Vagina (tissue), 2 donors: ENCODE measurements around the gene UROS. TPM values are rescaled to one million over a fixed set of nuclear protein-coding genes. Genes with fewer than 3 reads are reported as not detected.

ENCODE experiments used
- DNase-seq, 2 donors: peaks; one replicate each; pipeline ENCODE4 v3.0.0-alpha.2; 2017; ENCODE audit errors: extremely low spot score in 2 of 2
- H3K27ac ChIP-seq: fragments of 200-600 bp; sonication (generic); one replicate; pipeline ENCODE4 v1.5.1; 2019
- H3K27me3 ChIP-seq: fragments of 200-600 bp; sonication (generic); one replicate; pipeline ENCODE4 v1.5.1; 2019
- H3K36me3 ChIP-seq, 2 donors: fragments of 200-600 bp; sonication (generic); one replicate each; pipeline ENCODE4 v1.5.1; 2017 to 2019
- H3K4me1 ChIP-seq: fragments of 200-600 bp; sonication (generic); one replicate; pipeline ENCODE4 v1.5.1; 2019
- H3K4me3 ChIP-seq, 2 donors: fragments of 200-600 bp; sonication (generic); 1 replicate in 1 of 2; 2 replicates in 1 of 2; pipeline ENCODE4 v1.5.1; 2016 to 2019
- H3K9me3 ChIP-seq: fragments of 200-600 bp; sonication (generic); one replicate; pipeline ENCODE4 v1.5.1; 2019
- CTCF ChIP-seq, 3 experiments: fragments of 450-650 bp in 2 of 3; fragments of 200-600 bp in 1 of 3; sonication (generic) in 1 of 3; IDR thresholded peaks; one replicate each; pipeline ENCODE4 v1.5.1; 2017 to 2019; ENCODE audit warnings: antibody characterized with exemption in 3 of 3, mild to moderate bottlenecking in 2 of 3, moderate library complexity in 2 of 3
- POLR2A ChIP-seq, 2 donors: fragments of 450-650 bp; IDR thresholded peaks; one replicate each; pipeline ENCODE4 v1.6.1; 2017; ENCODE audit warnings: antibody characterized with exemption in 2 of 2, mild to moderate bottlenecking in 2 of 2, moderate library complexity in 2 of 2
- POLR2AphosphoS5 ChIP-seq, 2 donors: sonication (generic); formaldehyde crosslinking; IDR thresholded peaks; one replicate each; pipeline ENCODE4 v1.9.0; 2017; ENCODE audit warnings: antibody characterized with exemption in 2 of 2, mild to moderate bottlenecking in 2 of 2, low read depth in 1 of 2; ENCODE audit not compliant: insufficient read depth in 1 of 2
- intact Hi-C: fragments of 100-400 bp; cut with DNase I; formaldehyde crosslinking; loops from one replicate; pipeline ENCODE4 v1.15.1; 2023
- total RNA-seq: library from RNA; depleted of rRNA; stranded (reverse); fragments of >200 nt; gene quantifications from one replicate; pipeline ENCODE4 v1.2.3, GENCODE V29; 2016

The UROS gene
- 20.9 TPM for total RNA-seq

GRCh38 chr10:125822878-125823662 is at the start of gene UROS, which contains the start of gene BCCIP:
Gene UROS (minus strand): TSS chr10:125823258. CDS start chr10:125816499, 6,759 bp downstream.
Gene BCCIP (plus strand): TSS chr10:125823546. CDS start chr10:125823558, 12 bp downstream.
- DNase-seq, result peak in 1 of 2 donors; percentile 88
- TF ChIP-seq POLR2A (IDR thresholded peaks at IDR 0.05) (peak in 1 of 2 donors; percentile 51), POLR2AphosphoS5 (IDR thresholded peaks at IDR 0.05; ENCODE audit: insufficient read depth in 1 of 2, low read depth in 1 of 2) (peak; percentile 94), CTCF (IDR thresholded peaks at IDR 0.05) (peak in 1 of 3 experiments; percentile 4)
- H3K27ac ChIP-seq, result peak within 1 kb of the TSS; percentile 86
- no peaks in the 10 kb centered on the region for H3K27me3 ChIP-seq
- peaks cover 45% of the 10 kb centered on the region for H3K4me1 ChIP-seq
- H3K4me3 ChIP-seq, result peak within 1 kb of the TSS; percentile 96 to 98
- peaks cover 0 to 17% of the 10 kb centered on the region in 2 donors for H3K36me3 ChIP-seq
- intact Hi-C loops, result no loop called here
- no peaks in the 10 kb centered on the region for H3K9me3 ChIP-seq

- H3K4me3 ChIP-seq, result no peak overlapping the region
- intact Hi-C loops, result no loop called here
- no peak overlapping the region for H3K27ac ChIP-seq
- no peaks in the 10 kb centered on the region for H3K4me1 ChIP-seq
- no peaks in the 10 kb centered on the region for H3K27me3 ChIP-seq
- H3K36me3 ChIP-seq, result peaks cover 0 to 18% of the 10 kb centered on the region in 2 donors
- H3K9me3 ChIP-seq, result no peaks in the 10 kb centered on the region
- TF ChIP-seq CTCF (IDR thresholded peaks at IDR 0.05) (no peak), POLR2A (IDR thresholded peaks at IDR 0.05) (no peak), POLR2AphosphoS5 (IDR thresholded peaks at IDR 0.05; ENCODE audit: insufficient read depth in 1 of 2, low read depth in 1 of 2) (no peak)
- no peak for DNase-seq
Measured at GRCh38 chr10:125871338-125871737, 48.3 kb upstream of the UROS start.

GRCh38 chr10:125868372-125868975 is 45.4 kb upstream of the UROS start:
- no peak overlapping the region for H3K4me3 ChIP-seq
- H3K9me3 ChIP-seq, result no peaks in the 10 kb centered on the region
- no peaks in the 10 kb centered on the region for H3K4me1 ChIP-seq
- H3K27me3 ChIP-seq, result no peaks in the 10 kb centered on the region
- DNase-seq, result no peak
- no peak overlapping the region for H3K27ac ChIP-seq
- intact Hi-C loops, result no loop called here
- peaks cover 0 to 18% of the 10 kb centered on the region in 2 donors for H3K36me3 ChIP-seq
- TF ChIP-seq CTCF (IDR thresholded peaks at IDR 0.05) (peak; percentile 49 to 73 (median 55)), POLR2AphosphoS5 (IDR thresholded peaks at IDR 0.05; ENCODE audit: insufficient read depth in 1 of 2, low read depth in 1 of 2) (peak in 1 of 2 donors; percentile 50), POLR2A (IDR thresholded peaks at IDR 0.05) (no peak)

GRCh38 chr10:125866421-125867029 is 43.5 kb upstream of the UROS start:
- Histone ChIP-seq H3K27ac (no peak overlapping the region), H3K4me3 (no peak overlapping the region), H3K4me1 (no peaks in the 10 kb centered on the region), H3K27me3 (no peaks in the 10 kb centered on the region), H3K9me3 (no peaks in the 10 kb centered on the region), H3K36me3 (peaks cover 0 to 18% of the 10 kb centered on the region in 2 donors)
- TF ChIP-seq POLR2AphosphoS5 (IDR thresholded peaks at IDR 0.05; ENCODE audit: insufficient read depth in 1 of 2, low read depth in 1 of 2), result no peak
- no peak for TF ChIP-seq CTCF (IDR thresholded peaks at IDR 0.05)
- no peak for TF ChIP-seq POLR2A (IDR thresholded peaks at IDR 0.05)
- intact Hi-C loops, result no loop called here
- DNase-seq, result no peak
